H9 (cell line): Measurements from ENCODE around the gene UVRAG. TPM values are rescaled to one million over a fixed set of nuclear protein-coding genes. Genes with fewer than 3 reads are reported as not detected.
A peak's percentile ranks its signal among the peaks of the same experiment; 100 is the strongest.
"Not testable (repeated sequence)": the region's sequence is repeated elsewhere in the genome, so short reads cannot be mapped to it uniquely, and the experiment has no call there.

Source experiments
- DNase-seq: peaks from one replicate; pipeline ENCODE4 v3.0.0-alpha.2; 2017
- H2AFZ ChIP-seq: one replicate; pipeline ENCODE4 v1.6.1; 2013; ENCODE audit warnings: mild to moderate bottlenecking, low read length, control low read depth, moderate library complexity
- H2AK5ac ChIP-seq: 2 replicates; pipeline ENCODE4 v1.6.1; 2013; ENCODE audit warnings: low read length, control low read depth, mixed read lengths; ENCODE audit not compliant: insufficient read length
- H2BK120ac ChIP-seq: one replicate; pipeline ENCODE4 v1.6.1; 2013; ENCODE audit warnings: low read depth, mild to moderate bottlenecking, low read length, control low read depth, inconsistent platforms; ENCODE audit not compliant: poor library complexity, severe bottlenecking
- H2BK12ac ChIP-seq: 2 replicates; pipeline ENCODE4 v1.6.1; 2013; ENCODE audit warnings: low read length, control low read depth, mixed read lengths, low read depth; ENCODE audit not compliant: insufficient read length
- H2BK15ac ChIP-seq: 2 replicates; pipeline ENCODE4 v1.6.1; 2013; ENCODE audit warnings: low read depth, low read length, control low read depth
- H2BK20ac ChIP-seq: one replicate; pipeline ENCODE4 v1.6.1; 2013; ENCODE audit warnings: low read depth, mild to moderate bottlenecking, low read length, control low read depth, inconsistent platforms; ENCODE audit not compliant: poor library complexity, severe bottlenecking
- H2BK5ac ChIP-seq: 2 replicates; pipeline ENCODE4 v1.6.1; 2013; ENCODE audit warnings: low read length, control low read depth, mixed read lengths; ENCODE audit not compliant: insufficient read length
- H3K14ac ChIP-seq: 2 replicates; pipeline ENCODE4 v1.6.1; 2013; ENCODE audit warnings: low read length, control low read depth; ENCODE audit not compliant: insufficient read depth
- H3K18ac ChIP-seq: 2 replicates; pipeline ENCODE4 v1.6.1; 2013; ENCODE audit warnings: low read depth, mild to moderate bottlenecking, mixed read lengths, low read length, control low read depth; ENCODE audit not compliant: insufficient read length
- H3K23ac ChIP-seq: 2 replicates; pipeline ENCODE4 v1.6.1; 2013; ENCODE audit warnings: low read length, control low read depth, mixed read lengths, low read depth; ENCODE audit not compliant: insufficient read length
- H3K23me2 ChIP-seq: 2 replicates; pipeline ENCODE4 v1.6.1; 2013; ENCODE audit warnings: low read depth, mild to moderate bottlenecking, mixed read lengths, low read length, control low read depth; ENCODE audit not compliant: insufficient read length, poor library complexity, severe bottlenecking
- H3K27ac ChIP-seq: 2 replicates; pipeline ENCODE4 v1.5.1; 2013; ENCODE audit warnings: low read length, control low read depth, mixed read lengths, low read depth; ENCODE audit not compliant: insufficient read length
- H3K27me3 ChIP-seq: 2 replicates; pipeline ENCODE4 v1.6.1; 2013; ENCODE audit warnings: low read length, control low read depth, inconsistent platforms; ENCODE audit not compliant: insufficient read depth
- H3K4ac ChIP-seq: 2 replicates; pipeline ENCODE4 v1.6.1; 2013; ENCODE audit warnings: low read depth, mild to moderate bottlenecking, control low read depth, inconsistent platforms, low read length, moderate library complexity
- H3K4me1 ChIP-seq: 2 replicates; pipeline ENCODE4 v1.6.1; 2013; ENCODE audit warnings: low read length, control low read depth, inconsistent platforms; ENCODE audit not compliant: insufficient read depth
- H3K4me2 ChIP-seq: 2 replicates; pipeline ENCODE4 v1.6.1; 2013; ENCODE audit warnings: low read length, control low read depth, mixed read lengths; ENCODE audit not compliant: insufficient read length, insufficient read depth
- H3K56ac ChIP-seq: 2 replicates; pipeline ENCODE4 v1.6.1; 2013; ENCODE audit warnings: low read depth, mild to moderate bottlenecking, mixed read lengths, low read length, control low read depth; ENCODE audit not compliant: insufficient read length
- H3K79me1 ChIP-seq: 2 replicates; pipeline ENCODE4 v1.6.1; 2013; ENCODE audit warnings: low read depth, mild to moderate bottlenecking, moderate library complexity, low read length, control low read depth, inconsistent platforms; ENCODE audit not compliant: insufficient read depth, poor library complexity, severe bottlenecking
- H3K79me2 ChIP-seq: 2 replicates; pipeline ENCODE4 v1.6.1; 2013; ENCODE audit warnings: low read length, control low read depth, inconsistent platforms; ENCODE audit not compliant: insufficient read depth
- H3K9ac ChIP-seq: 2 replicates; pipeline ENCODE4 v1.6.1; 2013; ENCODE audit warnings: low read length, control low read depth, mixed read lengths; ENCODE audit not compliant: insufficient read length; ENCODE audit errors: extremely low read depth
- H3K9me3 ChIP-seq: one replicate; pipeline ENCODE4 v1.6.1; 2013; ENCODE audit warnings: low read depth, low read length, inconsistent platforms; ENCODE audit not compliant: control insufficient read depth
- H3T11ph ChIP-seq: one replicate; pipeline ENCODE4 v1.6.1; 2013; ENCODE audit warnings: mild to moderate bottlenecking, low read length, control low read depth, inconsistent platforms
- H4K20me1 ChIP-seq: one replicate; pipeline ENCODE4 v1.6.1; 2013; ENCODE audit not compliant: control insufficient read depth, insufficient read length, insufficient read depth
- H4K5ac ChIP-seq: 2 replicates; pipeline ENCODE4 v1.6.1; 2013; ENCODE audit warnings: low read depth, mild to moderate bottlenecking, mixed read lengths, low read length, control low read depth; ENCODE audit not compliant: insufficient read length
- H4K8ac ChIP-seq: replicated peaks from 2 replicates; pipeline ENCODE4 v1.6.1; 2013; ENCODE audit warnings: low read length, control low read depth, mixed read lengths, low read depth; ENCODE audit not compliant: insufficient read length
- H4K91ac ChIP-seq: 2 replicates; pipeline ENCODE4 v1.6.1; 2013; ENCODE audit warnings: low read depth, mild to moderate bottlenecking, moderate library complexity, mixed read lengths, low read length, control low read depth; ENCODE audit not compliant: insufficient read length
- H3K27ac Mint-ChIP-seq, 3 experiments: 2 replicates in 2 of 3; 3 replicates in 1 of 3; pipeline ENCODE4 v1.8.0; 2020 to 2021; ENCODE audit warnings: mixed read lengths in 3 of 3, mild to moderate bottlenecking in 1 of 3, moderate library complexity in 1 of 3
- H3K27me3 Mint-ChIP-seq: 2 replicates; pipeline ENCODE4 v1.8.0; 2021; ENCODE audit warnings: low read depth, mild to moderate bottlenecking, moderate library complexity, mixed read lengths
- H3K36me3 Mint-ChIP-seq, 3 experiments: 2 replicates in 2 of 3; 3 replicates in 1 of 3; pipeline ENCODE4 v1.8.0; 2020 to 2021; ENCODE audit warnings: low read depth in 3 of 3, mixed read lengths in 3 of 3; ENCODE audit not compliant: insufficient read depth in 1 of 3
- H3K4me1 Mint-ChIP-seq, 2 experiments: 2 replicates each; pipeline ENCODE4 v1.8.0; 2020; ENCODE audit warnings: mixed read lengths in 2 of 2
- H3K4me3 Mint-ChIP-seq, 2 experiments: 2 replicates in 1 of 2; 3 replicates in 1 of 2; pipeline ENCODE4 v1.8.0; 2020 to 2021; ENCODE audit warnings: mild to moderate bottlenecking in 2 of 2, mixed read lengths in 2 of 2, moderate library complexity in 1 of 2
- H3K9me3 Mint-ChIP-seq, 2 experiments: 2 replicates in 1 of 2; 3 replicates in 1 of 2; pipeline ENCODE4 v1.8.0; 2020; ENCODE audit warnings: mild to moderate bottlenecking in 2 of 2, mixed read lengths in 2 of 2, moderate library complexity in 1 of 2
- WGBS: extraction: QIAGEN DNeasy Blood & Tissue Kit; methylation state at CpG from one replicate; pipeline ENCODE4 v1.1.7; 2013; ENCODE audit warnings: missing lambda C conversion rate, low lambda C conversion rate, mixed read lengths; ENCODE audit not compliant: insufficient read length; ENCODE audit errors: extremely low coverage; 5-methylcytosine and 5-hydroxymethylcytosine counted together
- total RNA-seq: library from RNA; stranded (reverse); gene quantifications from 2 replicates; pipeline ENCODE4 v1.2.1, GENCODE V29; 2021

Gene UVRAG
- total RNA-seq, 1 experiment from 2014 or later = 18.5 TPM

DNA sequence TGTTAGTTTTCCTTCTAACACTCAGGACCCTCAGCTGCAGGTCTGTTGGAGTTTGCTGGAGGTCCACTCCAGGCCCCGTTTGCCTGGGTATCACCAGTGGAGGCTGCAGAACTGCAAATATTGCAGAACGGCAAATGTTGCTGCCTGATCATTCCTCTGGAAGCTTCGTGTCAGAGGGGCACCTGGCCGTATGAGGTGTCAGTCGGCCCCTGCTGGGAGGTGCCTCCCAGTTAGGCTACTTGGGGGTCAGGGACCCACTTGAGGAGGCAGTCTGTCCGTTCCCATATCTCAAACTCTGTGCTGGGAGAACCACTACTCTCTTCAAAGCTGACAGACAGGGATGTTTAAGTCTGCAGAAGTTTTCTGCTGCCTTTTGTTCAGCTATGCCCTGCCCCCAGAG is 164.1 kb downstream of the UVRAG start:
- Mint-ChIP-seq H3K4me3 (peak overlapping the region; percentile 82 to 93; a peak in 4 of 5 replicates), H3K4me1 (peaks cover 19 to 30% of the 10 kb centered on the region in 2 experiments), H3K9me3 (peaks cover 4 to 14% of the 10 kb centered on the region in 2 experiments), H3K27me3 (peaks cover 11% of the 10 kb centered on the region), H3K36me3 (peaks cover 3 to 21% (median 12%) of the 10 kb centered on the region in 3 experiments; a peak in 6 of 7 replicates), H3K27ac (peak overlapping the region in 1 of 3 experiments; percentile 98; a peak in 2 of 7 replicates)
- H2BK5ac ChIP-seq, H3K14ac ChIP-seq, H3K23me2 ChIP-seq, H2BK120ac ChIP-seq, H4K91ac ChIP-seq, H3K23ac ChIP-seq, H4K20me1 ChIP-seq, H2BK20ac ChIP-seq, H4K8ac ChIP-seq, H3K4me2 ChIP-seq, H3K18ac ChIP-seq, H3T11ph ChIP-seq, H2BK15ac ChIP-seq, H3K9me3 ChIP-seq, H3K4ac ChIP-seq, H3K79me2 ChIP-seq, H3K27ac ChIP-seq, H3K4me1 ChIP-seq, H2AK5ac ChIP-seq, H4K5ac ChIP-seq, H2BK12ac ChIP-seq, H3K56ac ChIP-seq, H3K27me3 ChIP-seq, H2AFZ ChIP-seq, H3K79me1 ChIP-seq, H3K9ac ChIP-seq: not testable (repeated sequence)
- peak; percentile 31 for DNase-seq
- WGBS = no CpG with 5 or more reads among the region's 6 CpGs

DNA sequence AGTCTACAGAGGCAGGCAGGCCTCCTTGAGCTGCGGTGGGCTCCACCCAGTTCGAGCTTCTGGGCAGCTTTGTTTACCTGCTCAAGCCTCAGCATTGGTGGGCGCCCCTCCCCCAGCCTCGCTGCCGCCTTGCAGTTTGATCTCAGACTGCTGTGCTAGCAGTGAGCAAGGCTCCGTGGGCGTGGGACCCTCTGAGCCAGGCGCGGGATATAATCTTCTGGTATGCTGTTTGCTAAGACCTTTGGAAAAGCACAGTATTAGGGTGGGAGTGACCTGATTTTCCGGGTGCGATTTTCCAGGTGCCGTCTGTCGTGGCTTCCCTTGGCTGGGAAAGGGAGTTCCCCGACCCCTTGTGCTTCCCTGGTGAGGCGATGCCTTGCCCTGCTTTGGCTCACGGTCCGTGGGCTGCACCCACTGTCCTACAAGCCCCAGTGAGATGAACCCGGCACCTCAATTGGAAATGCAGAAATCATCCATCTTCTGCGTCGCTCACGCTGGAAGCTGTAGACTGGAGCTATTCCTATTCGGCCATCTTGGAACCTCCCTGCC is 164.5 kb downstream of the UVRAG start:
- Histone ChIP-seq H3K4me2 (peak overlapping the region; percentile 71), H2BK5ac (peak overlapping the region; percentile 86), H3K18ac (peak overlapping the region; percentile 97), H3K14ac (peak overlapping the region; percentile 94), H3K9ac (peak overlapping the region; percentile 96)
- H4K5ac ChIP-seq, H2AK5ac ChIP-seq, H2BK120ac ChIP-seq, H4K91ac ChIP-seq, H3T11ph ChIP-seq, H3K56ac ChIP-seq, H3K27me3 ChIP-seq, H3K79me2 ChIP-seq, H2AFZ ChIP-seq, H4K20me1 ChIP-seq, H4K8ac ChIP-seq, H2BK15ac ChIP-seq, H3K4me1 ChIP-seq, H3K23ac ChIP-seq, H3K27ac ChIP-seq, H3K23me2 ChIP-seq, H2BK20ac ChIP-seq, H2BK12ac ChIP-seq, H3K4ac ChIP-seq, H3K9me3 ChIP-seq, H3K79me1 ChIP-seq: not testable (repeated sequence)
- no CpG with 5 or more reads among the region's 22 CpGs for WGBS
- peaks cover 19 to 30% of the 10 kb centered on the region in 2 experiments for H3K4me1 Mint-ChIP-seq
- peaks cover 6 to 24% (median 16%) of the 10 kb centered on the region in 3 experiments; a peak in 6 of 7 replicates for H3K36me3 Mint-ChIP-seq
- peak overlapping the region; percentile 39 to 99 (median 98) for H3K27ac Mint-ChIP-seq
- peaks cover 3 to 11% of the 10 kb centered on the region in 2 experiments; a peak in 3 of 5 replicates for H3K9me3 Mint-ChIP-seq
- peak; percentile 73 for DNase-seq
- H3K27me3 Mint-ChIP-seq = peaks cover 11% of the 10 kb centered on the region
- peak overlapping the region; percentile 82 to 93 for H3K4me3 Mint-ChIP-seq
